HG03460 (cell line): ENCODE results near the gene PRXL2A.

ENCODE experiments used
- ATAC-seq: cut with Tn5 transposase; IDR thresholded peaks from one replicate; pipeline ENCODE4 v1.9.1; 2021; ENCODE audit not compliant: unreplicated experiment

The PRXL2A gene

GRCh38 chr10:80460399-80461207 is 52.3 kb downstream of the PRXL2A start:
- no peak for ATAC-seq

- ATAC-seq, result no peak
Measured at GRCh38 chr10:80461208-80462183, 53.1 kb downstream of the PRXL2A start.

GRCh38 chr10:80462299-80462980 is 54.1 kb downstream of the PRXL2A start:
- ATAC-seq, result no peak

- no peak for ATAC-seq
Measured at GRCh38 chr10:80462981-80463741, 54.8 kb downstream of the PRXL2A start.

GRCh38 chr10:80463868-80464267 is 55.5 kb downstream of the PRXL2A start:
- no peak for ATAC-seq

GRCh38 chr10:80464557-80465450 is 56.5 kb downstream of the PRXL2A start:
- no peak for ATAC-seq

- no peak for ATAC-seq
Measured at GRCh38 chr10:80465451-80465835, 57.1 kb downstream of the PRXL2A start.

GRCh38 chr10:80465839-80466590 is 57.7 kb downstream of the PRXL2A start:
- peak; percentile 46 for ATAC-seq

GRCh38 chr10:80466724-80467326 is 58.5 kb downstream of the PRXL2A start:
- no peak for ATAC-seq

- ATAC-seq, result no peak
Measured at GRCh38 chr10:80468002-80468401, 59.7 kb downstream of the PRXL2A start.

- ATAC-seq, result no peak
Measured at GRCh38 chr10:80468806-80469421, 60.6 kb downstream of the PRXL2A start.

GRCh38 chr10:80470266-80470665 is 61.9 kb downstream of the PRXL2A start:
- no peak for ATAC-seq

- ATAC-seq, result no peak
Measured at GRCh38 chr10:80471001-80471400, 62.6 kb downstream of the PRXL2A start.

GRCh38 chr10:80471715-80472233 is 63.4 kb downstream of the PRXL2A start:
- ATAC-seq, result peak; percentile 50

GRCh38 chr10:80472234-80473095 is 64.1 kb downstream of the PRXL2A start:
- peak; percentile 91 for ATAC-seq

- no peak for ATAC-seq
Measured at GRCh38 chr10:80473096-80473657, 64.8 kb downstream of the PRXL2A start.
